PC-9 (cell line): ENCODE results near the gene PLSCR4. TPM values are rescaled to one million over a fixed set of nuclear protein-coding genes. Genes with fewer than 3 reads are reported as not detected.

Experiments
- BruUV-seq: library from RNA; stranded (reverse); fragments of 400-500 nt; replicated peaks from 2 replicates; lab custom pipeline; 2021; lab: Mats Ljungman, UMichigan
- CTCF ChIA-PET: fragments of 300-600 bp; sonication (Branson Sonifier 250); formaldehyde crosslinking; loops from one replicate; lab custom pipeline; 2022; ENCODE audit warnings: antibody characterized with exemption; lab: Charles Lee
- POLR2A ChIA-PET: fragments of 300-600 bp; sonication (Branson Sonifier 250); formaldehyde crosslinking; loops from one replicate; lab custom pipeline; 2022; ENCODE audit warnings: antibody characterized with exemption; ENCODE audit not compliant: unreplicated experiment; lab: Charles Lee
- DNase-seq, 2 experiments: peaks; one replicate each; pipeline versions ENCODE4 v3.0.0 to v3.0.0-alpha.2; 2015 to 2022; ENCODE audit warnings: mixed read lengths in 1 of 2
- H2AFZ ChIP-seq: fragments of 200-600 bp; sonication (generic); 2 replicates; pipeline ENCODE4 v1.8.1; 2017; ENCODE audit warnings: antibody characterized with exemption
- H3F3A ChIP-seq: fragments of 200-600 bp; sonication (generic); 2 replicates; pipeline ENCODE4 v1.8.1; 2017; ENCODE audit warnings: antibody characterized with exemption, mild to moderate bottlenecking, low read depth; ENCODE audit not compliant: insufficient read depth
- H3K27ac ChIP-seq: fragments of 200-600 bp; sonication (generic); 2 replicates; pipeline ENCODE4 v1.6.1; 2016; ENCODE audit warnings: mixed run types
- H3K27me3 ChIP-seq: fragments of 200-600 bp; sonication (generic); 2 replicates; pipeline ENCODE4 v1.6.1; 2016; ENCODE audit warnings: low read depth, mixed run types; ENCODE audit not compliant: insufficient read depth
- H3K36me3 ChIP-seq: fragments of 200-600 bp; sonication (generic); 2 replicates; pipeline ENCODE4 v1.6.1; 2016; ENCODE audit warnings: low read depth, mixed run types
- H3K4me1 ChIP-seq: fragments of 200-600 bp; sonication (generic); replicated peaks from 2 replicates; pipeline ENCODE4 v1.6.1; 2016; ENCODE audit warnings: mixed run types; ENCODE audit not compliant: insufficient read depth
- H3K4me2 ChIP-seq: fragments of 200-600 bp; sonication (generic); 2 replicates; pipeline ENCODE4 v1.6.1; 2017; ENCODE audit warnings: mixed run types
- H3K4me3 ChIP-seq: fragments of 200-600 bp; sonication (generic); 2 replicates; pipeline ENCODE4 v1.6.1; 2016; ENCODE audit warnings: mixed run types
- H3K79me2 ChIP-seq: fragments of 200-600 bp; sonication (generic); 2 replicates; pipeline ENCODE4 v1.6.1; 2017; ENCODE audit warnings: low read depth, mixed run types
- H3K9me2 ChIP-seq: fragments of 200-600 bp; sonication (generic); 2 replicates; pipeline ENCODE4 v1.8.1; 2017; ENCODE audit warnings: mild to moderate bottlenecking; ENCODE audit not compliant: insufficient read depth
- H3K9me3 ChIP-seq: fragments of 200-600 bp; sonication (generic); 2 replicates; pipeline ENCODE4 v1.8.1; 2016; ENCODE audit warnings: low read depth; ENCODE audit not compliant: insufficient read depth
- H4K20me1 ChIP-seq: fragments of 200-600 bp; sonication (generic); 2 replicates; pipeline ENCODE4 v1.8.1; 2017; ENCODE audit not compliant: insufficient read depth
- CTCF ChIP-seq: fragments of 200-600 bp; sonication (generic); conservative IDR thresholded peaks from 2 replicates; pipeline ENCODE4 v1.6.1; 2017; ENCODE audit warnings: mixed run types, antibody characterized with exemption, mild to moderate bottlenecking, moderate library complexity
- EZH2 ChIP-seq: fragments of 200-600 bp; sonication (generic); IDR thresholded peaks from 2 replicates; pipeline ENCODE4 v1.8.0; 2017; ENCODE audit warnings: antibody characterized with exemption, low read depth
- intact Hi-C: fragments of 100-400 bp; cut with micrococcal nuclease; formaldehyde crosslinking; loops from one replicate; pipeline ENCODE4 v1.10.0; 2022; ENCODE audit not compliant: unreplicated experiment
- total RNA-seq: library from RNA; stranded (reverse); gene quantifications from 2 replicates; pipeline ENCODE4 v1.2.3, GENCODE V29; 2021

The PLSCR4 gene
- total RNA-seq, 1 experiment from 2014 or later: 8.4 TPM

- Histone ChIP-seq H2AFZ (no peak overlapping the region), H4K20me1 (no peaks in the 10 kb centered on the region), H3K27ac (no peak overlapping the region), H3K4me2 (no peak overlapping the region), H3K79me2 (peaks cover 11% of the 10 kb centered on the region), H3K4me1 (peaks cover 14% of the 10 kb centered on the region), H3K4me3 (no peak overlapping the region), H3F3A (peaks cover 6% of the 10 kb centered on the region), H3K9me2 (no peaks in the 10 kb centered on the region), H3K9me3 (no peaks in the 10 kb centered on the region), H3K27me3 (no peaks in the 10 kb centered on the region), H3K36me3 (no peaks in the 10 kb centered on the region)
- CTCF ChIA-PET: interaction anchor here (0.6 kb wide), 2 partner anchors 193 to 1166 kb away, joined by 7 to 14 read pairs; no protein-coding TSS in a partner anchor
- TF ChIP-seq CTCF: no peak
- no peak for TF ChIP-seq EZH2
- no TSS peak for BruUV-seq
- POLR2A ChIA-PET: no interaction called here
- no peak for DNase-seq
- intact Hi-C loops: no loop called here
These were observed 94.1 kb downstream of the PLSCR4 start for GRCh38 chr3:146156666-146157314.

- H3K27me3 ChIP-seq: no peaks in the 10 kb centered on the region
- no peaks in the 10 kb centered on the region for H3K36me3 ChIP-seq
- no peaks in the 10 kb centered on the region for H3K9me2 ChIP-seq
- no peak overlapping the region for H3K4me2 ChIP-seq
- CTCF ChIA-PET: interaction anchor here (0.6 kb wide), 3 partner anchors 193 to 1165 kb away, joined by 4 to 14 read pairs (median 7); no protein-coding TSS in a partner anchor
- BruUV-seq: no TSS peak
- no peak overlapping the region for H3K27ac ChIP-seq
- peaks cover 6% of the 10 kb centered on the region for H3F3A ChIP-seq
- H3K4me3 ChIP-seq: no peak overlapping the region
- no peak for DNase-seq
- peaks cover 14% of the 10 kb centered on the region for H3K4me1 ChIP-seq
- H3K79me2 ChIP-seq: peaks cover 11% of the 10 kb centered on the region
- TF ChIP-seq CTCF (no peak), EZH2 (no peak)
- no peaks in the 10 kb centered on the region for H4K20me1 ChIP-seq
- no peaks in the 10 kb centered on the region for H3K9me3 ChIP-seq
- POLR2A ChIA-PET: interaction anchor here (0.6 kb wide), 1 partner anchor 46 kb away, joined by 3 read pairs; no protein-coding TSS in a partner anchor
- no peak overlapping the region for H2AFZ ChIP-seq
- intact Hi-C loops: no loop called here
These were observed 94.8 kb downstream of the PLSCR4 start for GRCh38 chr3:146156095-146156494.

DNA sequence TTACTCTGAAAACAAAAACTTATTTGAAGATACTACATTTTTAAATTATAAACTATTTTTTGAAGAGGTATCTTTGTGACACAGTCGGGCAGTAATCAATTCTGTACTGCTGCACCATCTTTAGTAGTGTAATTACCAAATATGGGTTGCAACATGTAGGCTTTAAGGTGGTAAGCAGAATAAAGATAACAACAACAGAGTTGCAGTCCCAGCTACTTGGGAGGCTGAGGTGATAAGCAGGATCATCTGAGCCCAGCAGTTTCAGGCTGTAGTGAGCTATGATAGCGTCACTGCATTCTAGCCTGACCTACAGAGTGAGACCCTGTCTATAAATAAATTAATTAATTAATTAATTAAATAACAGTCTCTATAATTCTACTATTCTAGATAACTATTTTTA is 95.9 kb downstream of the PLSCR4 start:
- no peaks in the 10 kb centered on the region for H3K9me2 ChIP-seq
- no peak overlapping the region for H3K4me2 ChIP-seq
- H3K4me3 ChIP-seq: no peak overlapping the region
- peaks cover 11% of the 10 kb centered on the region for H3K79me2 ChIP-seq
- BruUV-seq: no TSS peak
- no peak overlapping the region for H3K27ac ChIP-seq
- H2AFZ ChIP-seq: no peak overlapping the region
- H3K27me3 ChIP-seq: no peaks in the 10 kb centered on the region
- no peak for DNase-seq
- ChIA-PET POLR2A (no interaction called here), CTCF (no interaction called here)
- intact Hi-C loops: no loop called here
- H3F3A ChIP-seq: no peaks in the 10 kb centered on the region
- H3K36me3 ChIP-seq: no peaks in the 10 kb centered on the region
- H4K20me1 ChIP-seq: no peaks in the 10 kb centered on the region
- H3K9me3 ChIP-seq: no peaks in the 10 kb centered on the region
- no peak for TF ChIP-seq CTCF
- TF ChIP-seq EZH2: no peak
- peaks cover 14% of the 10 kb centered on the region for H3K4me1 ChIP-seq
